Activated CD4-positive, alpha-beta T cell treated with anti-CD3 and anti-CD28 coated beads for 48 hours (primary cell): ENCODE results near the gene CELF4.
"Not testable (repeated sequence)": the region's sequence is repeated elsewhere in the genome, so short reads cannot be mapped to it uniquely, and the experiment has no call there.

Source experiments
- DNase-seq: peaks from one replicate; pipeline ENCODE4 v3.0.0-alpha.2; 2020

The CELF4 gene

DNA sequence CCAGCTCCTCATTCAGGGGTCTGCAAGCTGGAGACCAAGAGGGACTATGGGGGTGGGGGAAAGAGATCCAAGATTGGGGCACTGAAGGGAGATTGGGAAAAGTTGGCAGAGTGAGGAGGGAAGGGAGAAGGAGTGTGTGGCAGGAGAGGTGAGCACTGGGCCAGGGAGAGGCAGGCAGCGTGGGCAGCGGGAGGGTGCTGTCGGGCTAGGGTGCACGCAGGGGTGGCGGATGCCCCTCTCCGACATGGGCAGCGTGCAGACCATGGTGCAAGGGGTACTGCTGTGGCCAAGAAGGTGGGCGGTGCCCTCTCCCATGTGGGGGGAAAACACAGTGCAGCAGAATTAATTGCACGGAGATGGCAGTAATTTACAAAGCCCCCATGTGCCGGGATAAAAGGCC lies 74.1 kb downstream of the CELF4 start:
- no peak for DNase-seq

DNA sequence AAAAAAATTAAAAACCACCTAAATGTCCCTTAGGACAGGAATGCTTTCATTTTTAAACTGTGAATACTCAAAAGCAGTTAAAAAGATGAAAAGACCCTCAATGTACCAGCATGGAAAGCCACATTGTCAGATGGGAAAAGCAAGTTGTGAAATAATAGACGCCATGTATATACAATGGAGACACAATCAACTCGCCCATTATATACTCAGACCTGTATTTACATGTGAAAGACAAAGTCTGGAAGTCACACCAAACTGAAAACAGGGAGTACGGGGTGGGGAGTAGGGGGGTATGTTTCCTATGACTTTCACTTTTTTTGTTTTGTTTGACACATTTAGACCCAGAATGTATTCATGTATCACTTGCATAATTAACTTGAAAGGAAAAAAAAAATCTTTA lies 75.6 kb downstream of the CELF4 start:
- DNase-seq, result no peak

DNA sequence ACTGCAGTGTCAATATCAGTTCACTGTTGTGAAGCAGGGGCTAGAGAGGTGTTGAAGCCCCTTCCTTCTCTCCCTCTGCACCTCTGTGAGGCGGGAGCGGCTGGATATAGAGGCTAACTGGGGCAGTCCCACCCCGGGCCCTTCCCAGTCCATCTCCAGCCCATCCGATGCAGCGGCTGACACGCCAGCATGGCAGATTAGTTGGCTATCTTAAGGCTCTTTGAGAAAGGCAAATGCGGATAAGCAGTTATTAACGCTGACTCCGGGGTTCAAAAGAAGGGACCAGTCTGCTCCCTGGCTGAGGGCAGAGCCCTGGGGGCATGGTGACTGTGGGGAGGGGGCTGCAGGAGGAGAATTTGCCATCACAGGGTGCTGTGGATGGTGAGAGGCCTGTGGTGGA lies 76.6 kb downstream of the CELF4 start:
- DNase-seq, result no peak

DNA sequence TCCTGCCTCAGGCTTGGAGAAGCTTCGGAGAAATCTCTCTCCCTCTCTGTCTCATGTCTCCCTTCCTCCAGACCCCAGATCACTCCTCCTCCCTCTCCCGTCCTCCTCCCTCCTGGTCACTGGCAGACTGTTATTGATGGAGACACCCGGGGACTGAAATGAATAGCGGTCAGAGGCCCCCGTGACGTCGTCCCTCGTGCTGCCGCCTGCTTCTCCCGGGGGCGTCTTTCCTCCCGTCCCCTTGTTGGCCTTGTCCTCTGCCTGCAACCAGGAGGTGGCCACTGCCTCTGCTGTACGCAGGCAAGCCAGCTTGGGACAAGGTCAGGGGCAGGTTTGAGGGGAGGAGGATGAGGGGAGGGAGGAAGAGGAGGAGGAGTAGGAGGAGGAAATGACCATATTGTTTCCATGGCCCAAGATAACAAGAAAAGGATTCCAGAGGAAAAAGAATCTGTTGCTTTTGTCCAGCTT lies 78.2 kb downstream of the CELF4 start:
- no peak for DNase-seq

DNA sequence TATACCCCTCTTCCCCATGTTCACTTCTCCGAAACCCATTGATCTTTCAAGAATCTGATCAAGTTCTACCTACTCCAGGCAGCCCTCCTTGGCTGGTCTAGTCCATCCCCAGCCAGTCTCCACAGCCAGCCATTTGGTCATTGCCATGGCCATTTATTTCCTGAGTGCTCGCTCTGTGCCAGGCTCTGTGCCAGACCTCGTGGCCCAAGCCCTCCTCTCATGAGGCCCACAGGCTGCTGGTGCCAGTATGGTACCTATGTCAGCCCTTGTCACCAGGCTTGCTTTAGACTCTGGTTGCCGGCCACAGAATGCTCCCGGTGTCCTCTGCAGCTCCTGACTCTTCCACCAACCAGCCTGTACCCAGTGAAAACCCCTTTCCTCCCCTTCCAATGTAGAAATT lies 78.8 kb downstream of the CELF4 start:
- no peak for DNase-seq

DNA sequence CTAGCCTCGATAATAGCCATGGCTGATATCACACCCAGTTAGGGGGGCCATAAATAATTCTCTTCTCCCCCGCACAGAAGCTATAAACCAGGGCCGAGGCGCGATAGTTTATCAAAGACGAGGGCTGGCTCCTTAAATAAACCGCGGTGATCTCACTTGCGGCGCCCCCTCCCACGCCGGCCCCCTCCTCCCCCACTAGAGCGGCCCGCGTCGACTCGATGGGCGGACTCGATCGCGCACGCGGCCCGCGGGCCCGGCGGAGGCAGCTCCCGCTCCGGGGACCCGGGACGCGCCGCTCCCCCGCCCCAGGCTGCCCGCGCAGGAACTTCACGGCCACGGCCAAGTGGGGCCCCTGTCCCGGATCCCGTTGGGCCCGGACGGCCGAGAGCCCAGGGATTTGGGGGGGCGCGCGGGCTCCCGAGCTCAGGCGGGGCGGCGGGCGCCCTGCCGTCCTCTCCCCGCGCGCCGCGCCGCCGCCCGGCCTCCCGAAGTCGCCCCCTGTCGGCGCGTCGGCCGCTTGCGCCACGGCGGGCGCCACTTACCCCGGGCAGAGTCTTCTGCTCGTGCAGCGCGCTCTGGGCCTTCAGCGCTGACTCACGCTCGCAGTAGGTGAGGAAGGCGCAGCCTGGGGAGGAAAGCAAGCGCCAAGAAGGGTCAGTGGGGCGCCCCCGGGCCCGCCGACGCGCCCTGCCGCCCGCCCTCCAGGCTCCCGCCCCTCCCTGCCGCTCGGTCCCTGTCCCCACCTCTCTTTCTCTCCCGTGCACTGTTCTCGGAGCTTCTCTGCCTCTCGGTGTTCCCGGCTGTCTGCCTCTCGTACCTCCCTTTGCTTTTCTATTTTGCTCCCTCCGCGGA lies 80.4 kb downstream of the CELF4 start:
- peak; percentile 55 for DNase-seq

DNA sequence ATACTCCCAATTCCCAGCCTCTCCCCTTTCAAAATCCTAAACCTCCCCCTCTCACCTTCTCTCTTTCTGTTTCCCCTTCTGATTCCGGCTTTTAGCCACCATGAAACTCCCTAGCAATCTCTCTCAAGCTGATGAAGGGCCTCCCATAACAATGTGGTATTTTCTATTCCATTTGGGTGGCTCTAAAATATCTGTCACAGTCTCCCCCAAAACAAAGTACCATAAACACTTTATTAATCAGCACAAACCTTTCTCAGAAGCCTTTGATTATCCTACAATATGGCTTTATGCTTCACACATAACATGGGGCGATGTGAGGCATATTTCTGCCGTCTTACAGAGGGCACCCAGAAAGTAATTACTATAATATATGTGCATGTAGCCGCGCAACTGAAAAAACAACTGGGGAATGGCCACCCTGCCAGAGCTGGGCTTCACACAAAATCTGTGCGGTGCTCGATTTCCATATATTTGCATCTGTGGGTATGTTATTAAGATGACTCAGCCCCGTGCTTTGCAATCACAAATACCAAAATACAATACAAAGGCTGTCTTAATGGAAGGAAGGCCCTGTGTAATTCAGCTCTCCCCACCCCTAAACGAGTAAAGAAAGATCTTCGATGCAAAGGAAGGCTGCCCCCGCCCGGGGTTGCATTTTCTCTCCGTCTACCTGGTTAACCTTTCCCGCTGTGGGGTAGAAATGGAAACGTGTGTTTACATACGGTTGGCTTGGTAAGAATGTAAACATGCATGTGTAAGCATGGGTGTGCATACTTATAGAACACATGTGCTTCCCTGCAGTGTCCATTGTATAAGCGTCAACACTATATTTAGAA lies 81.4 kb downstream of the CELF4 start:
- no peak for DNase-seq

DNA sequence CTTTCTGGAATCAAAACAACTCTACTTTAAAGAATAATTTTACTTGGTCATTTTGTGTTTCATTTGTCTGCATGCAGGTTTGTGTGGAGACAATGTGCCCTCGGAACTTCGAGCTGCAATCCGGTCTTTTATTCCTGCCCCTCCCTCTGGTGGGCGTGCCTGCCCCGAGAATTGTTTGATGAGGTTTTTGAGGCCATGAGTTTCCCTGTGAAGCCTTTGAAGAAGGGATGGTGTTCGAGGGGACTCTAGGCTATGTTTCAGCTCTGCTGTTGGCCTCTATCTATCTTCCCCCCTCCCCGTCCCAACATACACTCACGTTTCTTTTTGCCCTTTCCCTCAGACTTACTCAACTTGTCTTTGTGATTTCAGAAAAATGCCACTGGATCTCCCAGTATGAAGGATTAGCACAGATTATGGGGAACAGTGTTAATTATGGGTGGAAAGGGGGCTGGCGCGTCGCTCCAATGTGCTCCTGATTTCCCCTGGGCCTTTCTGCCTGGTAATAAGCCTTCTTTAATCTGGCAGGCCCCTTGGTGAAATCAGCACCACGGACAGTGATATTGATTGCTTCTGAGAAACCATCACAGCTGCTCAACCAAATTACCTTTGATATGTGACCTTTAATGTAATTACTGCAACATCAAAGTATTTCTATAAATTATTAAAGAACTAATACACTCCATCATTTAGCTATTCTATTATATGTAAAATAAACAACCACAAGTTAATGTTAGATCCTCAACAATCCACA lies 82.2 kb downstream of the CELF4 start:
- DNase-seq, result no peak

DNA sequence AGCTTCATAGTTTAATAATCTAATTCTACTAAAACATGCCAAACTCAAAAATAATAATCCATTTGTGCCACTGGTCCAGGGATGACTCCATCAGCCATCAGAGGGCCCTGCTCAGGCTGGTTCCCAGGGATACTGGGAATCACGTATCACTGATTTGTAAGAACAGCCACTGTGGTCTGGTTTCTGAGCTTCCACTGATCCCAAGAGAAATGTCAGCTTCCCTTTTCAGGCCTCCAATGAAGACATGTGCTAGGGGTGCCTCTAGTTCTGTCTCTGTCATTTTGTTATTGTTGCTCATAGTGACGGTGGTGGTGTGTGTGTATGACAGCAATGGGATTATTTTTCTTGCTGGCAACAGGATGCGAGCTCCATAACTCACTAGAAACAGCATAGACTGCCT lies 83.2 kb downstream of the CELF4 start:
- no peak for DNase-seq

DNA sequence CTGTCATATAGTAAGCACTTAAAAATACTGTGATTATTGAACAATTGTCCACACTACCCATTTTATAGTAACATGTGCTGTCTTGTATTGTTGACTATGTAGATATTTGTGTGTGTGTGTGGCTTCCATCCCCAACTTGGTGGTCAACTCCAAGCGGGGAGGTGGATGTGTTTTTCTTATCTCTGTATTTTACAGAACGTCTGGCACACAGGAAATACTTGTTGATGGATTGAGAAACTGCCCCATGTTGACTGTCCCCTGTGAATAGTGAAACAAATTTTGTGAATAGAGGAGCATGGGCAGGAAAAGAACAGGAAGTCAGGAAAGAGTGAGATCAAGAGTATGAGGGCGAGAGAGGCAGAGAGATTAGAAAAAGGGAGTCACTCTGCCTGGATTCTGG lies 83.6 kb downstream of the CELF4 start:
- no peak for DNase-seq

DNA sequence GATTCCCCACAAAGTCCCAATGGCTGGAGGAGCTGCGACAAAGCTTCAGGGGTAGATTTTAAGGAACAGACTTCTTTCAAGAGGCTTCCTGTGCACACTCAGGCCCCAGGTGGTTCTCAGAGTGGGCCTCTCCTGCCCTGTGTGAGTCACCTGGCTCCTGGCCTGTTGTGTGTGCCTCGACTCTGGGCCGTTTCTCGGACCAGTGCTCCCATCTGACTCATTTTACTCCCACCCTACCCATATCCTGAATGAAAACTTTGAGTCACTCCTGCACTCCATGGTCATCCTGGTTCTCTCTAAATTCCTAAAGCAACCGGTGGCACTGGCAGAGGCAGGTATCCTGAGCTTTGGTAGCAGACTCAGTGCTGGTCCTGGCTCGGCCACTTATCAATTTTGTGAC lies 84.1 kb downstream of the CELF4 start:
- no peak for DNase-seq

DNA sequence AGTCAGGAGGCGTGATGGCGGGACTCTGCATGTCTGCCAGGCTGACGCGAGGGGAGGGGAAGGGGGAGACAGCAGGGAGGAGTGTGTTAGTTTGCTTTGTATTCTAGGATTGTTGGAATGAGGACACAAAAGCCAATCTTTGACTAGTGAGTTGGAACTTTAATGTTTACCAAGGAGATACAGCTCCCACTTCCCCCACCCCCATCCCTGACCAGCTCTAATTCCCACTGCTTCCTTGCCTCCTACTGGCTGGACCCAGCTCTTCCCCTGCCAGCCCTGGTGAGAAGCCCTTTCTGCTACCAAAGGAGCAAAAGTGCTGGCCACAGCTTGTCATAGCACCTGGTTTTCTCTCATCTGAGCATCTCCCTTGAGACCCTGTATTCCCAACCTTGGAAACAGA lies 84.5 kb downstream of the CELF4 start:
- DNase-seq, result no peak

DNA sequence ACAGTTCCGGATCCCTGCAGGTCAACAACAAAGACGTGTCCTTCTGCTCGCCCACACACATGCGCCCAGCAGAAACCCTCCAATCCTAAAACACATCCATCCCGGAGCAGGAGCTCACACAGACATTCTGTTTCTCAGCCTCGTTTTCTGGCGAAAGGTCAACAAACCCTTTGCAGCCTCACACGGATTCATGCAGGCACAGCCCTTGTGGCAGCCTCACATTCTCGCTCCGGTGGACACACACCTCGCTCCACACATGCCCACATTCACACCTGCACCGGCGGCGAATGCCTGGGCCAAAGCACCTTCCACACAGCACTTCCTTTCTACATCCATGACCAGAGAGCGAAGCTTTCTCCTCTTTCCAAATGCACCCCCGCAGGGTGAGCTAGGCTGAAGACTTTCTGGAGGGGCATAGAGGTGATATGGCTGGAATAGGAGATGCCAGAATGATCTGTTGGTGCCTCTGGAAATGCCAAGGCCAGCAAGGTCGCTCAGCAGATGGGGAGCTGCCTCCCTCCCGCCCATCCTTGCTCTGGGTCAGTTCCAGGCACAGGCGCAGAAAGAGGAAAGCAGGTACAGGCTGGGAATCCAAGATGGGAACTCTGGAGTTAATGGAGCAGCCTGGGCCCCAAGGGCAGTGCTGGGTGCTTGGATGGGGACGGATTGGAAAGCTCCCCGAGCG lies 88.8 kb downstream of the CELF4 start:
- DNase-seq, result no peak

DNA sequence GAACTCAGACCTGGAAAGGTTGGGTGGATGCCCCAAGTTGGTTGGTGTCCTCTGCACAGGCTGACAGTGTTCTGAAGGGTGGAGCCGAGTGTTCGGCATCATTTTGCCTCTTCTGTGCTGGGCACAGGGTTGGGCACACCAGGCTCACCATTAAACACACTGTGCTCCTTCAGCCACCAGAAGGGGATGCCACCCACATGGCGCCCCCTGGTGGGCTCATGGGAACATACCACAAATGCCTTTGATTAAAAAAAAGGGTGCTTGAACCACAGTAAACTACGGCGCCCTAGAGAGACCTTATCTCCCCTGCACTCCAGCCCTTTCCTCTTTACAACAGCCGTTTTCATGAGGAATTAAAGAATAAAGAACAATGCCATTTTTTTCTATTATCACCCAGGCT lies 89.4 kb downstream of the CELF4 start:
- DNase-seq, result peak; percentile 37

DNA sequence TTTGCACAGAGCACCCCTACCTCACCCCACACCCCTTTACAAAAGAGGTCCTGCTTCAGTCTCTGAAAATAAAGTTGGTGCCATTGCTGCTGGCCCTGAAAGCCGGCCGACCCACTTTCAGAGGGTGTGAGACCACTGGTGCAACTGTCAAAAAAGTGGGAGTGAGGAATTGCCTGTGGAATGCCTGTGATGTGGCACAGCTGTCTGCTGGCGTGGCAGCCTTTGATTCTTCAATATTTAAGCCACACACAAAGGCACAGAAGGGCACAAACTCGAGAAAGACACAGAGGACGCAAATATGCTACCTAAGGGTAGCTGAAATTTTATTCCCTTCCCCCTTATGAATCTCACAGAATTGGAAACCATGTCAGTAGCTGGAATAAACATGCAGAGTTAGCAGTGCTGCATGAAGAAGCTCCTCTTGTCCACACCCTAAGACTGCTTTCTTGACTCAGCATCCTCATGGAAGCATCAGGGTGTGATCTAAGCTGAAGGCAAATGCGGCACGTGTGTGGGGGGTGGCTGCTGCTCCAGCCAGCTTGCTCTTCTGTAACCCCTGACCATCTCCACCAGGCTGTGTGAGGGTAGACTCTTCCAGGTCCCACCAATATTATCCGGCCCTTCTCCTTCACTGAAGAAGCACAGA lies 92.3 kb downstream of the CELF4 start:
- no peak for DNase-seq

DNA sequence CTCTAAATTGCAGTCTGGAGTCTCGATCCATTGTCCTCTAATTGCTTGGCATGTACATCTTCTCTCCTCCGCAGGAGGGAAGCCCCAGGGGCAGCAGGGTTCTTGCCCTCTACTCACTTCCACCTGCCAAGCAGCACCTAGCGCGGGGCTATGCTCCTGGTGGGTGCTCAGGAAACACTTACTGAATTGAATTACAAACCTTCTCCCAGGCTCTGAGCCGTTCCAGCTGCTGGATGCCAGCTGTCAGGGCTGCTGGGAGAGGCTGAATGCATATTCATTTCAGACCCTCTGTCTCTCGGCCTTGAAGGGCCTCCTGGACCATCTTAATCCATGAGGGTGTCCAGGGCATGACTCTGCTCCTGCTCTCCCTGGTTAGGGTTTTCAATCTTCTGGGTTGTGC lies 94.0 kb downstream of the CELF4 start:
- no peak for DNase-seq

DNA sequence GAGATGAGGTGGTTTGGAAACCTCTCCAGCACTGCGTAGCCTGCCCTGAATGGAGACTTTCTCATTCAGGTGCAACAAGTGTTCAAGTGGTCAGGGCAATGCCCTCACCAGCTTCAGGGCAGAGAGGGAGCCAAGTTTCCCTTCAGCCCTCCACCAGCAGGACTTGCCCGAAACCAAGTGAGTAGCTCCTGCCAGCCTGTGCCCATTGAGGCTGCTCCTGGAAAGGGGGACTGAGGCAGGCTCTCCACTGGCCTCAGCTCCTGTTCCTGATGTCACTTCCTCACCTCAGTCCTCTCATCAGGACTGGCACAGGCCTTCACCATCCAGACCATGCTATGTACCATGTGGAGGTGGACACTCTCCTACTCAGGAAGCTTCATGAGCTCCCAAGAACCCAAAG lies 94.6 kb downstream of the CELF4 start:
- DNase-seq, result no peak

DNA sequence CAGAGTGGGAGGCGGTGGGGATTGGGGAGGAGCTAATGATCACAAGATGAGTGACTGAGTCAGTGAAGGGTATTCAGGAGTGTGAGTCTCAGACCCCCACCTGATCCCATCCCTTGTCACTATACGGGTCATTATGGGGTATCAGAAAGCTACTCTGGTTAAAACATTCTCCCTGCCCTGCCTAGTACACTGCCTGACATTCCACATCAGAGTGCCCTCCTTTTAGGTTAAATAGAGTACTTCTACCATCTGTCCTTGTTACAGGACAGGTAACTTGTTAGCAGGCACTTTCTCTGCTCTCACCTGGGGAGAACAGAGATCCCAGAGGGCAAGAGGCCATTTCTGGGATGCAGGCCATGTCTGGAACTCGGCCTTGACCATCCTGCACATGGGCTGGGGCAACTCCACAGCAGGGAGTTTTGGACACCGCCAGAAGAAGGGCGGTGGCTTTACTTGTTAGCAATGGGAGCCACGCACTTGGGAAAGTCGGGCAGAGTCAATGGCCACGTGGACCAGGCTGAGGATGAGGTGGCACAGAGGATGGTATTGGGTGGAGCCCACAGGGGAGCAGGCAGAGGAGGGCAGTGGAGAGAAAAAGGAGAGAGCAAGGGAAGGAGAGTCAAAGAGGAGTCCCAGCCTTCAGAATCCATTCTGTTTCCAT lies 98.5 kb downstream of the CELF4 start:
- no peak for DNase-seq

DNA sequence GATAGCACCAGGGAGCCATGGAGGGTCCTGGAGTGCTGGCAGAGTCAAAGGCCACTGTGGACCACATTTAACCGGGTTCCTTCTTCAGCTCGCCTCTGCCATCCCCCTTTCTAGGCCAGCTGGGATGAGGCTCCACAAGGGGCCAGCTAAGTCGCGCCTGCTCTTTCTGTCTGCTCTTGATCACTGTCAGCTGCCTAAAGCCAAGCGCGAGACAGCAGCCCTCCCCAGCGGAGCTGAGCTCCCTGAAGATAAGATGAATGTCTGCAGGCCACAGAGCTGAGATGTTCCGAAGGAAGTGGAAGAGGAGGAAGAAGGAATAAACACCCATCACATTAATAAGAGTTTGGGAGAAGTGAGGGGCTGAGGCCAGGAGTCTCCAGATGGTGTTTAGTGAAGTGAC lies 99.6 kb downstream of the CELF4 start:
- DNase-seq, result no peak

DNA sequence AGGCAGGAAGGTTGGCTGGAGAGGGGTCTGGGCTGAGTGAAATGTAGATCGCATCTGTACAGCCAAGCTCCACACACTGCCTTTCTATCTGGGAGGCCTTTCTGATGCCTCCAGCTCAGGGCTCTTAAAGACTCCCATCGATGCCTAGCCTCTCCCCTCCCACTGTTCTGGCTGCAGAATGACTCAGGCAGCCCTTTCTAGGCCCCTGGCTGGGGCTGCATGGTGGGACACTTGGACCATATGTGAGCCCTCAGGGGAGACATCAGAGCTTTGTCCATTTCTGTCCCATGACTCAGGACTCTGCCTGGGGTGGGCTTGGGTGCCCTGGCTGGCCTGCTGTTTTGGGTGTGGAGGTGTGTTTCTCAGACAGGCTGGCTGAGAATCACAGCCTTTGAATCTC lies 101.3 kb downstream of the CELF4 start:
- DNase-seq, result no peak

DNA sequence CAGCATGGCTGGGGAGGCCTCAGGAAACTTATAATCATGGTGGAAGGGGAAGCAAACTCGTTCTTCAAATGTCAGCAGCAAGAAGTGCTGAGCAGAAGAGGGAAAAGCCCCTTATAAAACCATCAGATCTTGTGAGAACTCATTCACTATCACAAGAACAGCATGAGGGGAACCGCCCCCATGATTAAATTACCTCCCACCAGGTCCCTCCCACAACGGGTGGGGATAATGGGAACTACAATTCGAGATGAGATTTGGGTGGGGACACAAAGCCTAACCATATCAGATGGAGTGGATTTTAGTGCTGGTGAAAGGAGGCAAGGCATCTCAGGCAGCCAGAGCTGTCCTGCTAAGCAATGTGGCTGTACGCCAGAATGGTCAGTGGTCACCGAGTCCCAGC lies 104.3 kb downstream of the CELF4 start:
- not testable (repeated sequence) for DNase-seq

DNA sequence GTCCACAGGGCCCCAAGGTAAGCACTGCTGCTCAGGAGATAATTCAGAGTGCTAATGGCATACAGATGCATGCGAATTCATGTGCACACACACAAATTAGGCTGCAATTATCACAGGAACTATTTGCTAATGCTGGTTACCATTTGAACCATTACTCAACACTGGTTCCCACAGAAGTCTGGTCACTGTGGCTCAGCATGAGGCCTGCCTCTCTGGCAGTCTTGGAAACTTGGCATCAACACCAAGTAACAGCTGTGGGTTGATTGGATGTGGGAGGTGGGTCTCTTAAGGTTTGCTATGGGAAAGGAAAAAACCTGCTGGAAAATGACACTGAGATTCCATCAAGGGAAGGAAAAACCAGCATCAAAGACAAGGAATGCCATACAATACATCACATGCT lies 105.0 kb downstream of the CELF4 start:
- DNase-seq, result no peak
